HG02970 (cell line): Measurements from ENCODE around the gene CSTB.

Experiments used
- ATAC-seq: cut with Tn5 transposase; IDR thresholded peaks from one replicate; pipeline ENCODE4 v1.9.1; 2021; ENCODE audit warnings: mild to moderate bottlenecking, moderate library complexity, moderate number of reproducible peaks; ENCODE audit not compliant: unreplicated experiment, low FRiP score

The CSTB gene

GRCh38 chr21:43733529-43734071 lies 42.5 kb downstream of the CSTB start:
- no peak for ATAC-seq

DNA sequence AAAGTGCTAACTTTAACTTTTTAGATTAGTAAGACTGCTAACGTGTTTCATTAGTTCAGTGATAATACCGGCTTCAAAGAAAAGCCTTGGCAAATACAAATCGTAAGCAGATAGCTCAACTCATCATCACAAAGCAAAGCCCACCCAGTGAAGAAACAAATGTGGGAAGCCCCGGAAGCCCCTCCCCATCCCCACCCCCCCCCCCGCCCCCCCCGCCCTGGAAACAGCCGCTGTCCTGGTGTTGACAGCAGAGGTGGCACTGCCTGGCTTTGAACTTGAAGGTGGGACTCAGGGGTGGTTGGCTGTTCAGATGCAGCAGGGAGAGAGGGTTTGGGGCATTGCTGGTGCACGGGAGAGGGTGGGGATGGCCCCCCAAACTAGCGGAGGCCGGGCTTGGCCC lies 43.0 kb downstream of the CSTB start:
- ATAC-seq = no peak

DNA sequence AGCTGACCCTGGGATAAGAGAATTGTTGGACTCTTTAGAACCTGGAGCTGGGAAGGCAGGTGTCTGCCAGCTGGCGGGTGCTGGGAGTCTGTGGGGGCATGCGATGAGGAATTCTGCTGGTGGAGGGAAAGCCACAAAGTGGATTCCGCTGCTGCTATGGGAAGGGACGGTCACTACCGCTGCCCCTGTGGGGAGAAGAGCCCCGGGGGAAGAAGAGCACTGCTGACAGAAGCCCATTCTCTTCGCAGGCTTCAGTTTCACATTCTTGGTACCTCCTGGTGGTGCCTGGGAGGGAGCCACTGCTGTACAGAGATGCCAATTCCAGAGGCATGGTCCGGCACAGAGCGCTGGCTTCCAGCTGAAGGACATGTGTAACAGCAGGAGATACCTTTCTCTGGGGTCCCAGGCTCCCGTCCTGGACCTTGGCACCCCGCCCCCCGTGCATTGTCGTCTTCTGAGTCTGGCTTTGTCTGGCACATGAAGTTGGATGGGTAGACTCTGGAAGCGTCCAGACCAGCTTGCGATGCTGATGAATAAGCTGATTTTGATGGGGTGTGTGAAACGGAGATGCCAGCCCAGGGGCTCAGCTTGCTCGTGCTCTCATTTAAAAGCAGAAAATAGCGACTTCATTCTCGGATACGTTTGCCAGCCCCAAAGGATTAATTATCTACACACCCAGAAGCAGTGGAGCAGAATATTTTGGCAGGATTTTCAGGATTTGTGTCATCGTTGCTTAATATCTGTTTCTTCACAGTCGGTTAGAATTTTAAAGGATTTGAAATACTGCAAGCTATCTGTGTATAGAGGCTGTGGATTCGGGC lies 44.0 kb downstream of the CSTB start:
- ATAC-seq = no peak

DNA sequence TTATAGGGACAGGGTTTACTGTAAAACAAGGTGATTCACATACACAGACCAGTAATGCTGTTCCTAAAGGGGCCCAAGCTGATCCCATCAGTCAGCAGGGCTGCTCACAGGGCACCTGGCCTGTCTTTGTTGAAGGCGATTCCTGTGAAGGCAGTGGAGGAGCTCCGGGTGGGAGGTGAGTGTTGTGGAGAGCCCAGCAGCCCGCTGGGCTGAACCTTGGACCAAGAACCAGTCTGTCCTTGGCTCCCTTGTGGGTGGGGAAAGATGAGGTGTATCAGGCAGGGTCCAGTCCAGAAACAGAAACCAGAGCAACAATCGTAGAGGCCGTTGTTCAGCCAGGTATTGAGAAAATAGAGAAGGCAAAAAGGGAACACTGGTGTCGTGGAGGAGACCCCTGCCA lies 44.6 kb downstream of the CSTB start:
- ATAC-seq = no peak

GRCh38 chr21:43728467-43729390 lies 47.4 kb downstream of the CSTB start:
- ATAC-seq = peak; percentile 50

- no peak for ATAC-seq
Observed at GRCh38 chr21:43728154-43728466, 48.0 kb downstream of the CSTB start.

DNA sequence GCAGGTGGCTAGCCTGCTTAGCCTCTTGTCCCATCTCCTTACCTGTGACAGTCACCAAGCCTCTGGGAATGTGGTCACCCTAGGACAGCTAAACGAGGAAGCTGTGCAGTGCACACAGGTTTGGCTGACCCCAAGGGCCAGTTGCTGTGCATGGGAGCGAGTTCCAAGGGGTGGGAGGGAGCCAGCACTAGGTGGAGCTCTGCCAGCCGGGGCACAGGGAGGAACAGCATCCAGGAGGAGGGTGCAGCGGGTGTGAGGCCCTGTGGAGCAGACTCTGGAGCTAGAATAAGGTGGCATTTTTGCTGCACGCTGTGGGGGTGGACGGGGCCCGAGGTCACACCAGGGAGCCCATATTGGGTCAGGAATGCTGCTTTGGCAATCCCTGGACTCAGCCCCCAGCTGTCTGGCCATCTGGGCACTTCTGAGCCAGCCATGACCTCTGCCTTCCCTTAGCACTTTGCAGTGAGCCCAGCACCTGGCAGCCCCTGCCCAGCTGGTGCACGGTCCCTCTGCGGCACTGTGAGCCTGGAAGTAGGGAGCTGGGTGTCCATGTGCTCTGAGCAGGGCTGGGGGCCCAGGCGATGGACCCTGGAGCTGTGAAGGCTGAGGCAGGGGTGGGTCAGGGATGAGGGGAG lies 48.5 kb downstream of the CSTB start:
- ATAC-seq = no peak

DNA sequence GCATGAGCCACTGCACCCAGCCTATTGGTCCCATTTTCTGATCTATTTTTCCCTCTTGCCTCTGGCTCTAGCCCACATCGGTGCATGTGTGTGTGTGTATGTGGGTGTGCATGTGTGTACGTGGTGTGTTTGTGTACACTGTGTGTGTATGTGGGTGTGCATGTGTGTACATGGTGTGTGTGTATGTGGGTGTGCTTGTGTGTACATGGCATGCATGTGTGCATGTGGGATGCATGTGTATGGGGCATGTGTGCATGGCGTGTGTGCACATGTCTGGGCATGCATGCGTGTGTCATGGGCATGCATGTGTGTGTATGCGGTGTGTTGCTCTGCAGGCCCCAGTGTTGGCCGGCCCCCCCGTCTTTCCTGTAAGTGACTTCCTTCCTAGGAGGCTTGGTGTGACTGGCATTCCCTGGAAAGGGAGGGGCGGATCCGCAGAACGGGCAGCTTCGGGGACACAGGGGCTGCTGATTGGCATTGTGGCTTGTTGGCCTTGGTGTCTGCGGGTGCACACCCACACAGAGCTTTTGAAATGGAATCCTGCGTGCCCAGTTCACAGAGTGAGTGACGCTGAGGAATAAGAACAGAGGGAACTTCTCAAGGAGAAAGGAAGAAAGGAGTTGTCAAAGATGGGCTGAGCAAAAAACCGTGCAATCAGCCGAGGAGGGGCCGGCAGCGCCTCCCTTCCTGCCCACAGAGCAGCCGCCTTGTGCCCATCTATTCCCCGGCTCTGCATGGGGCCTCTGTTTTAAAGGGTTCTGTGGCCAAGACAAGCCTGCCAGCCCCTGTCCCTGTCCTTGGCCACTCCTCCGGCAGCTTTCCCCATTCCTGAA lies 49.2 kb downstream of the CSTB start:
- no peak for ATAC-seq
